IPS-NIHi7 (cell line): ENCODE data around the gene INPP5A.

Experiments
- DNase-seq: peaks from one replicate; pipeline ENCODE4 v3.0.0; 2012; ENCODE audit warnings: mixed read lengths; ENCODE audit errors: extremely low spot score

Gene INPP5A

GRCh38 chr10:132802048-132802447 lies 264.5 kb downstream of the INPP5A start:
- no peak for DNase-seq

GRCh38 chr10:132802694-132803320 lies 265.2 kb downstream of the INPP5A start:
- DNase-seq = peak; percentile 69

GRCh38 chr10:132803416-132804210 lies 266.0 kb downstream of the INPP5A start:
- no peak for DNase-seq

- DNase-seq = no peak
These were observed 266.7 kb downstream of the INPP5A start for GRCh38 chr10:132804287-132804686.

GRCh38 chr10:132804785-132805426 lies 267.3 kb downstream of the INPP5A start:
- DNase-seq = no peak

GRCh38 chr10:132805599-132805998 lies 268.0 kb downstream of the INPP5A start:
- no peak for DNase-seq

GRCh38 chr10:132806110-132806509 lies 268.5 kb downstream of the INPP5A start:
- no peak for DNase-seq

GRCh38 chr10:132806561-132807003 lies 269.0 kb downstream of the INPP5A start:
- DNase-seq = no peak

- no peak for DNase-seq
These were observed 270.0 kb downstream of the INPP5A start for GRCh38 chr10:132807621-132808049.

- DNase-seq = no peak
These were observed 271.0 kb downstream of the INPP5A start for GRCh38 chr10:132808383-132809231.

GRCh38 chr10:132809232-132810140 lies 271.9 kb downstream of the INPP5A start:
- DNase-seq = no peak

- DNase-seq = no peak
These were observed 272.7 kb downstream of the INPP5A start for GRCh38 chr10:132810141-132810806.

GRCh38 chr10:132810807-132811700 lies 273.5 kb downstream of the INPP5A start:
- no peak for DNase-seq

- no peak for DNase-seq
These were observed 274.4 kb downstream of the INPP5A start for GRCh38 chr10:132811891-132812481.

- DNase-seq = no peak
These were observed 274.9 kb downstream of the INPP5A start for GRCh38 chr10:132812520-132812919.

- no peak for DNase-seq
These were observed 275.4 kb downstream of the INPP5A start for GRCh38 chr10:132813001-132813401.

GRCh38 chr10:132813560-132814468 lies 276.2 kb downstream of the INPP5A start:
- DNase-seq = no peak

GRCh38 chr10:132814469-132814856 lies 276.9 kb downstream of the INPP5A start:
- DNase-seq = no peak
